NOMO-1 treated with DMSO at 0.1 percent for 48 hours (cell line): ENCODE results near the gene DEGS2.

Experiments used
- DNase-seq: peaks from one replicate; lab custom pipeline; 2025; ENCODE audit not compliant: unreplicated experiment; lab: John Stamatoyannopoulos, UW

DEGS2 gene

DNA sequence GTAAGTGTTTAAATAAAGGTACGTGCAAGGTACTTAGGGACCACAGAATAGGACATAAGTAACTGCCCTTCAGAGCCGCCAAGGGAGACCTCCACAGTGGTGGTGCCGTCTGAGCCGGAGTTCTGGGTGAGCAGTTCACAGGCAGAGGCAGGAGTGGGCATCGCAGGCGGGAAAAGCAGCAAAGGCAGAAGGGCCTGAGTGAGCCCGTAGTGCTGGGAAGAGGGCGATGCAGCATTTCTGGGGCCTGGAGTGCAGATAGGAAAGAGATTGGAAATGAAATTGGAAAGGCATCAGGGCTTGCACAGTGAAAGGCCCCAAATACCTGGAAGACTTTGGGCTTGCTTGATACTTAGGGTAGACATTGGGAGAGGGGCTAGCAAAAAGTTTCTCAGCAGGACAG, 61.3 kb downstream of the DEGS2 start:
- no peak for DNase-seq

DNA sequence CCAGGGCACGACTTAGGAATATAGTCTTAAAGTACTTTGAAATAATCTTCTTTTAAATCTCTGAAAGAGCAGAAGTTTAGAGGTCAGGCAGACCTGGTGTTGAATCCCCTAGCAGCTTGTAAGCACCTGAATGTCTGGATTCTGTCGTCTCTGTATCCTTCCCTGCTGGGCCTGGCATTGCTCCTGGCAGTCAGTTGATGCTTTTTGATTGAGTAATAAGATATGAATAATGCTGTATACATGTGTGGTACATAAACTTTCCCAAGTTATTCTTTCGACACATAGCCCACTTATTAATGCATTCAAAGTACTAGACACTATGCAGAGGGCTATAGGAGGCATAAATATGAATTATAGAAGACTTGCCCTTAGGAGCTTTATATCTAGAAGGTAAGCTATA, 62.8 kb downstream of the DEGS2 start:
- DNase-seq: no peak
